ENCODE measurements around the gene DCTN1.
A peak's percentile ranks its signal among the peaks of the same experiment; 100 is the strongest.

The DCTN1 gene

GRCh38 chr2:74379851-74380789 lies at the start of gene DCTN1:
DCTN1 (minus strand) TSS chr2:74380311; CDS start chr2:74380037, 274 bp downstream.
- H3K4me3 ChIP-seq (ENCODE audit: low read depth, low read length): peak within 1 kb of the TSS; percentile 44
- peaks cover 34% of the 10 kb centered on the region for H3K36me3 ChIP-seq (ENCODE audit: control insufficient read depth, insufficient read depth, low read length)
- no peaks in the 10 kb centered on the region for H3K27me3 ChIP-seq (ENCODE audit: control insufficient read depth, insufficient read depth, low read length)
- peaks cover 22% of the 10 kb centered on the region for H3K4me1 ChIP-seq (ENCODE audit: control insufficient read depth, insufficient read depth, low read length)
- H3K9ac ChIP-seq (ENCODE audit: low read length): peak within 1 kb of the TSS; percentile 41
- H3K27ac ChIP-seq (ENCODE audit: low read depth, low read length): no peak within 1 kb of the TSS
- H3K9me3 ChIP-seq (ENCODE audit: control insufficient read depth, insufficient read depth, low read depth, low read length): no peaks in the 10 kb centered on the region

GRCh38 chr2:74428675-74429074 lies 48.6 kb upstream of the DCTN1 start:
- Histone ChIP-seq H3K4me3 (ENCODE audit: low read depth, low read length) (no peak overlapping the region), H3K4me1 (ENCODE audit: control insufficient read depth, insufficient read depth, low read length) (no peaks in the 10 kb centered on the region), H3K9ac (ENCODE audit: low read length) (no peak overlapping the region), H3K27me3 (ENCODE audit: control insufficient read depth, insufficient read depth, low read length) (no peaks in the 10 kb centered on the region), H3K36me3 (ENCODE audit: control insufficient read depth, insufficient read depth, low read length) (peaks cover 82% of the 10 kb centered on the region), H3K9me3 (ENCODE audit: control insufficient read depth, insufficient read depth, low read depth, low read length) (no peaks in the 10 kb centered on the region), H3K27ac (ENCODE audit: low read depth, low read length) (no peak overlapping the region)

- H3K9ac ChIP-seq (ENCODE audit: low read length): no peak overlapping the region
- peaks cover 10% of the 10 kb centered on the region; the same call in 1 of the 2 replicates for H3K27me3 ChIP-seq (ENCODE audit: control insufficient read depth, insufficient read depth, low read length)
- H3K4me1 ChIP-seq (ENCODE audit: control insufficient read depth, insufficient read depth, low read length): no peaks in the 10 kb centered on the region
- H3K4me3 ChIP-seq (ENCODE audit: low read depth, low read length): no peak overlapping the region
- no peaks in the 10 kb centered on the region for H3K9me3 ChIP-seq (ENCODE audit: control insufficient read depth, insufficient read depth, low read depth, low read length)
- H3K36me3 ChIP-seq (ENCODE audit: control insufficient read depth, insufficient read depth, low read length): peaks cover 80% of the 10 kb centered on the region
- no peak overlapping the region for H3K27ac ChIP-seq (ENCODE audit: low read depth, low read length)
Measured at GRCh38 chr2:74427551-74427950, 47.4 kb upstream of the DCTN1 start.

- Histone ChIP-seq H3K27me3 (ENCODE audit: control insufficient read depth, insufficient read depth, low read length) (peaks cover 14% of the 10 kb centered on the region; the same call in 1 of the 2 replicates), H3K4me3 (ENCODE audit: low read depth, low read length) (no peak overlapping the region), H3K4me1 (ENCODE audit: control insufficient read depth, insufficient read depth, low read length) (no peaks in the 10 kb centered on the region), H3K9me3 (ENCODE audit: control insufficient read depth, insufficient read depth, low read depth, low read length) (no peaks in the 10 kb centered on the region), H3K27ac (ENCODE audit: low read depth, low read length) (no peak overlapping the region), H3K36me3 (ENCODE audit: control insufficient read depth, insufficient read depth, low read length) (peaks cover 68% of the 10 kb centered on the region), H3K9ac (ENCODE audit: low read length) (no peak overlapping the region)
Measured at GRCh38 chr2:74426181-74426758, 46.2 kb upstream of the DCTN1 start.

- no peak overlapping the region for H3K9ac ChIP-seq (ENCODE audit: low read length)
- no peak overlapping the region for H3K4me3 ChIP-seq (ENCODE audit: low read depth, low read length)
- H3K27me3 ChIP-seq (ENCODE audit: control insufficient read depth, insufficient read depth, low read length): peaks cover 21% of the 10 kb centered on the region; the same call in 1 of the 2 replicates
- no peaks in the 10 kb centered on the region for H3K4me1 ChIP-seq (ENCODE audit: control insufficient read depth, insufficient read depth, low read length)
- no peaks in the 10 kb centered on the region for H3K9me3 ChIP-seq (ENCODE audit: control insufficient read depth, insufficient read depth, low read depth, low read length)
- no peak overlapping the region for H3K27ac ChIP-seq (ENCODE audit: low read depth, low read length)
- H3K36me3 ChIP-seq (ENCODE audit: control insufficient read depth, insufficient read depth, low read length): peaks cover 60% of the 10 kb centered on the region
Measured at GRCh38 chr2:74425523-74425922, 45.4 kb upstream of the DCTN1 start.

- no peak overlapping the region for H3K9ac ChIP-seq (ENCODE audit: low read length)
- H3K27ac ChIP-seq (ENCODE audit: low read depth, low read length): no peak overlapping the region
- no peak overlapping the region for H3K4me3 ChIP-seq (ENCODE audit: low read depth, low read length)
- H3K9me3 ChIP-seq (ENCODE audit: control insufficient read depth, insufficient read depth, low read depth, low read length): no peaks in the 10 kb centered on the region
- peaks cover 26% of the 10 kb centered on the region; the same call in 1 of the 2 replicates for H3K27me3 ChIP-seq (ENCODE audit: control insufficient read depth, insufficient read depth, low read length)
- H3K4me1 ChIP-seq (ENCODE audit: control insufficient read depth, insufficient read depth, low read length): no peaks in the 10 kb centered on the region
- H3K36me3 ChIP-seq (ENCODE audit: control insufficient read depth, insufficient read depth, low read length): peaks cover 55% of the 10 kb centered on the region
Measured at GRCh38 chr2:74424995-74425406, 44.9 kb upstream of the DCTN1 start.

GRCh38 chr2:74424139-74424992 lies 44.3 kb upstream of the DCTN1 start:
- no peaks in the 10 kb centered on the region for H3K9me3 ChIP-seq (ENCODE audit: control insufficient read depth, insufficient read depth, low read depth, low read length)
- H3K27me3 ChIP-seq (ENCODE audit: control insufficient read depth, insufficient read depth, low read length): peaks cover 26% of the 10 kb centered on the region; the same call in 1 of the 2 replicates
- H3K9ac ChIP-seq (ENCODE audit: low read length): no peak overlapping the region
- H3K36me3 ChIP-seq (ENCODE audit: control insufficient read depth, insufficient read depth, low read length): peaks cover 49% of the 10 kb centered on the region
- H3K27ac ChIP-seq (ENCODE audit: low read depth, low read length): no peak overlapping the region
- H3K4me3 ChIP-seq (ENCODE audit: low read depth, low read length): no peak overlapping the region
- H3K4me1 ChIP-seq (ENCODE audit: control insufficient read depth, insufficient read depth, low read length): no peaks in the 10 kb centered on the region

- no peak overlapping the region for H3K27ac ChIP-seq (ENCODE audit: low read depth, low read length)
- H3K27me3 ChIP-seq (ENCODE audit: control insufficient read depth, insufficient read depth, low read length): peaks cover 26% of the 10 kb centered on the region; the same call in 1 of the 2 replicates
- H3K9me3 ChIP-seq (ENCODE audit: control insufficient read depth, insufficient read depth, low read depth, low read length): no peaks in the 10 kb centered on the region
- H3K36me3 ChIP-seq (ENCODE audit: control insufficient read depth, insufficient read depth, low read length): peaks cover 40% of the 10 kb centered on the region
- H3K9ac ChIP-seq (ENCODE audit: low read length): no peak overlapping the region
- H3K4me1 ChIP-seq (ENCODE audit: control insufficient read depth, insufficient read depth, low read length): no peaks in the 10 kb centered on the region
- no peak overlapping the region for H3K4me3 ChIP-seq (ENCODE audit: low read depth, low read length)
Measured at GRCh38 chr2:74423231-74424095, 43.4 kb upstream of the DCTN1 start.

GRCh38 chr2:74421221-74421870 lies 41.2 kb upstream of the DCTN1 start, which contains the start of the genes C2orf81 and WDR54:
C2orf81 (minus strand) TSS chr2:74421619; CDS start chr2:74421560, 59 bp downstream.
WDR54 (plus strand) TSS chr2:74421730; CDS start chr2:74422154, 424 bp downstream.
- Histone ChIP-seq H3K9me3 (ENCODE audit: control insufficient read depth, insufficient read depth, low read depth, low read length) (no peaks in the 10 kb centered on the region), H3K9ac (ENCODE audit: low read length) (peak within 1 kb of the TSS; percentile 68), H3K36me3 (ENCODE audit: control insufficient read depth, insufficient read depth, low read length) (peaks cover 18% of the 10 kb centered on the region), H3K4me3 (ENCODE audit: low read depth, low read length) (peak within 1 kb of the TSS; percentile 79), H3K27ac (ENCODE audit: low read depth, low read length) (no peak within 1 kb of the TSS), H3K4me1 (ENCODE audit: control insufficient read depth, insufficient read depth, low read length) (no peaks in the 10 kb centered on the region), H3K27me3 (ENCODE audit: control insufficient read depth, insufficient read depth, low read length) (peaks cover 26% of the 10 kb centered on the region; the same call in 1 of the 2 replicates)

Data from HUES6 (cell line).